IPS-18c (cell line): Measurements from ENCODE around the gene XPNPEP1.

Experiments
- H3K4me3 ChIP-seq: 2 replicates; pipeline ENCODE4 v1.7.0; 2013; ENCODE audit warnings: low read depth, mild to moderate bottlenecking, low read length, moderate library complexity; ENCODE audit not compliant: insufficient read depth
- H3K9me3 ChIP-seq: one replicate; pipeline ENCODE4 v1.6.1; 2013; ENCODE audit warnings: mild to moderate bottlenecking, low read length, moderate library complexity; ENCODE audit not compliant: control insufficient read depth, insufficient read depth

XPNPEP1 gene

GRCh38 chr10:109957092-109957797 lies 33.9 kb upstream of the XPNPEP1 start:
- Histone ChIP-seq H3K4me3 (no peak overlapping the region), H3K9me3 (no peaks in the 10 kb centered on the region)

GRCh38 chr10:109956454-109957091 lies 33.3 kb upstream of the XPNPEP1 start:
- Histone ChIP-seq H3K9me3 (no peaks in the 10 kb centered on the region), H3K4me3 (no peak overlapping the region)

GRCh38 chr10:109953766-109954165 lies 30.5 kb upstream of the XPNPEP1 start:
- Histone ChIP-seq H3K9me3 (no peaks in the 10 kb centered on the region), H3K4me3 (no peak overlapping the region)

- Histone ChIP-seq H3K9me3 (peaks cover 2% of the 10 kb centered on the region), H3K4me3 (no peak overlapping the region)
These were observed 29.2 kb upstream of the XPNPEP1 start for GRCh38 chr10:109952526-109952925.

GRCh38 chr10:109947111-109947920 lies 24.0 kb upstream of the XPNPEP1 start:
- Histone ChIP-seq H3K4me3 (no peak overlapping the region), H3K9me3 (peaks cover 2% of the 10 kb centered on the region)

GRCh38 chr10:109946680-109947079 lies 23.4 kb upstream of the XPNPEP1 start:
- Histone ChIP-seq H3K9me3 (peaks cover 2% of the 10 kb centered on the region), H3K4me3 (no peak overlapping the region)

GRCh38 chr10:109945473-109946177 lies 22.3 kb upstream of the XPNPEP1 start:
- H3K4me3 ChIP-seq, result no peak overlapping the region
- H3K9me3 ChIP-seq, result peaks cover 2% of the 10 kb centered on the region

- H3K4me3 ChIP-seq, result no peak overlapping the region
- H3K9me3 ChIP-seq, result peaks cover 5% of the 10 kb centered on the region
These were observed 21.3 kb upstream of the XPNPEP1 start for GRCh38 chr10:109944613-109945012.

GRCh38 chr10:109941236-109941862 lies 18.0 kb upstream of the XPNPEP1 start:
- Histone ChIP-seq H3K4me3 (no peak overlapping the region), H3K9me3 (peaks cover 2% of the 10 kb centered on the region)

GRCh38 chr10:109940553-109940952 lies 17.2 kb upstream of the XPNPEP1 start:
- peaks cover 2% of the 10 kb centered on the region for H3K9me3 ChIP-seq
- no peak overlapping the region for H3K4me3 ChIP-seq

GRCh38 chr10:109940117-109940516 lies 16.8 kb upstream of the XPNPEP1 start:
- Histone ChIP-seq H3K9me3 (peaks cover 2% of the 10 kb centered on the region), H3K4me3 (no peak overlapping the region)

- Histone ChIP-seq H3K4me3 (no peak overlapping the region), H3K9me3 (peaks cover 2% of the 10 kb centered on the region)
These were observed 16.1 kb upstream of the XPNPEP1 start for GRCh38 chr10:109939315-109939961.

GRCh38 chr10:109937460-109938065 lies 14.3 kb upstream of the XPNPEP1 start:
- peaks cover 2% of the 10 kb centered on the region for H3K9me3 ChIP-seq
- H3K4me3 ChIP-seq, result no peak overlapping the region

- Histone ChIP-seq H3K4me3 (no peak overlapping the region), H3K9me3 (no peaks in the 10 kb centered on the region)
These were observed 11.9 kb upstream of the XPNPEP1 start for GRCh38 chr10:109934958-109935793.

- no peak overlapping the region; the same call in 1 of the 2 replicates for H3K4me3 ChIP-seq
- no peaks in the 10 kb centered on the region for H3K9me3 ChIP-seq
These were observed 10.8 kb upstream of the XPNPEP1 start for GRCh38 chr10:109933984-109934565.
